GM21528 (cell line): ENCODE data around the gene ZNF488.

Source experiments
- ATAC-seq: cut with Tn5 transposase; IDR thresholded peaks from one replicate; pipeline ENCODE4 v1.9.1; 2021; ENCODE audit warnings: mild to moderate bottlenecking, moderate library complexity; ENCODE audit not compliant: unreplicated experiment, low FRiP score

ZNF488 gene

GRCh38 chr10:47410271-47410670 is 26.2 kb upstream of the ZNF488 start:
- no peak for ATAC-seq

GRCh38 chr10:47409866-47410256 is 25.8 kb upstream of the ZNF488 start:
- no peak for ATAC-seq

GRCh38 chr10:47409171-47409865 is 25.2 kb upstream of the ZNF488 start:
- ATAC-seq, result no peak

GRCh38 chr10:47408606-47409005 is 24.5 kb upstream of the ZNF488 start:
- ATAC-seq, result no peak

GRCh38 chr10:47406870-47407691 is 23.0 kb upstream of the ZNF488 start:
- ATAC-seq, result no peak

GRCh38 chr10:47406548-47406869 is 22.4 kb upstream of the ZNF488 start:
- ATAC-seq, result no peak

- ATAC-seq, result no peak
Measured at GRCh38 chr10:47405857-47406547, 21.9 kb upstream of the ZNF488 start.

GRCh38 chr10:47404937-47405336 is 20.8 kb upstream of the ZNF488 start:
- no peak for ATAC-seq

- no peak for ATAC-seq
Measured at GRCh38 chr10:47404446-47404845, 20.4 kb upstream of the ZNF488 start.

GRCh38 chr10:47403446-47404318 is 19.6 kb upstream of the ZNF488 start:
- ATAC-seq, result no peak

GRCh38 chr10:47402641-47403301 is 18.7 kb upstream of the ZNF488 start:
- ATAC-seq, result no peak

GRCh38 chr10:47401874-47402640 is 18.0 kb upstream of the ZNF488 start:
- no peak for ATAC-seq

GRCh38 chr10:47401210-47401609 is 17.1 kb upstream of the ZNF488 start:
- ATAC-seq, result no peak

- no peak for ATAC-seq
Measured at GRCh38 chr10:47400786-47401185, 16.7 kb upstream of the ZNF488 start.

- ATAC-seq, result no peak
Measured at GRCh38 chr10:47400251-47400650, 16.2 kb upstream of the ZNF488 start.

- ATAC-seq, result no peak
Measured at GRCh38 chr10:47397256-47397655, 13.2 kb upstream of the ZNF488 start.

GRCh38 chr10:47396311-47396717 is 12.2 kb upstream of the ZNF488 start:
- no peak for ATAC-seq

GRCh38 chr10:47389619-47390018 is 5.5 kb upstream of the ZNF488 start:
- ATAC-seq, result no peak

GRCh38 chr10:47388879-47389278 is 4.8 kb upstream of the ZNF488 start:
- no peak for ATAC-seq
